Measurements from ENCODE around the gene ACOT7.

The ACOT7 gene

GRCh38 chr1:6249739-6250689 is 143.6 kb downstream of the ACOT7 start:
- DNase-seq (ENCODE audit: low read depth, low spot score), result no peak
- no peak overlapping the region for H3K4me3 ChIP-seq (ENCODE audit: low read depth, low read length)
- in situ Hi-C loops (cut with HindIII; ENCODE audit: low sequenced_read_pairs), result no loop called here
- no peak for TF ChIP-seq CTCF (IDR thresholded peaks at IDR 0.05; ENCODE audit: low read depth, low read length)

GRCh38 chr1:6248932-6249738 is 144.4 kb downstream of the ACOT7 start:
- in situ Hi-C loops (cut with HindIII; ENCODE audit: low sequenced_read_pairs), result no loop called here
- TF ChIP-seq CTCF (IDR thresholded peaks at IDR 0.05; ENCODE audit: low read depth, low read length), result no peak
- DNase-seq (ENCODE audit: low read depth, low spot score), result no peak
- no peak overlapping the region for H3K4me3 ChIP-seq (ENCODE audit: low read depth, low read length)

- in situ Hi-C loops (cut with HindIII; ENCODE audit: low sequenced_read_pairs), result no loop called here
- DNase-seq (ENCODE audit: low read depth, low spot score), result no peak
- H3K4me3 ChIP-seq (ENCODE audit: low read depth, low read length), result no peak overlapping the region
- TF ChIP-seq CTCF (IDR thresholded peaks at IDR 0.05; ENCODE audit: low read depth, low read length), result no peak
Observed at GRCh38 chr1:6248161-6248776, 145.3 kb downstream of the ACOT7 start.

GRCh38 chr1:6247651-6248050 is 145.9 kb downstream of the ACOT7 start:
- TF ChIP-seq CTCF (IDR thresholded peaks at IDR 0.05; ENCODE audit: low read depth, low read length), result no peak
- no peak overlapping the region for H3K4me3 ChIP-seq (ENCODE audit: low read depth, low read length)
- no peak for DNase-seq (ENCODE audit: low read depth, low spot score)
- in situ Hi-C loops (cut with HindIII; ENCODE audit: low sequenced_read_pairs), result no loop called here

- TF ChIP-seq CTCF (IDR thresholded peaks at IDR 0.05; ENCODE audit: low read depth, low read length), result peak; percentile 84
- DNase-seq (ENCODE audit: low read depth, low spot score), result peak; percentile 69
- in situ Hi-C loops (cut with HindIII; ENCODE audit: low sequenced_read_pairs), result no loop called here
- H3K4me3 ChIP-seq (ENCODE audit: low read depth, low read length), result no peak overlapping the region
Observed at GRCh38 chr1:6246497-6247467, 146.8 kb downstream of the ACOT7 start.

All from astrocyte of the spinal cord (primary cell).